Measurements from ENCODE around the gene USP9X.
"Not testable (repeated sequence)": the region's sequence is repeated elsewhere in the genome, so short reads cannot be mapped to it uniquely, and the experiment has no call there.

The USP9X gene

DNA sequence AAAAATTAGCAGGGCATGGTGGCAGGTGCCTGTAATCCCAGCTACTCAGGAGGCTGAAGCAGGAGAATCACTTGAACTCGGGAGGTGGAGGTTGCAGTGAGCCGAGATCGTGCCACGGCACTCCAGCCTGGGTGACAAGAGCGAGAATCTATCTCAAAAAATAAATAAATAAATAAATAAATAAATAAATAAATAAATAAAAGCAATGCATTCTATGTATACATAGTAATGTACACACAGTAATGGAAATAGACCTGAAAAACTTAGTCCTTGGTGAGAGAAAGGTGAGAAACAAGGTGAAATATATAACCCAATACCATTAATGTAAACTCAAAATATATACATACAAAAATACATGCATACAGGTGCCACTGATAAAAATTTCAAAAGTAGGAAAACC lies 197.1 kb downstream of the USP9X start:
- not testable (repeated sequence) for DNase-seq (ENCODE audit: low read depth)

DNA sequence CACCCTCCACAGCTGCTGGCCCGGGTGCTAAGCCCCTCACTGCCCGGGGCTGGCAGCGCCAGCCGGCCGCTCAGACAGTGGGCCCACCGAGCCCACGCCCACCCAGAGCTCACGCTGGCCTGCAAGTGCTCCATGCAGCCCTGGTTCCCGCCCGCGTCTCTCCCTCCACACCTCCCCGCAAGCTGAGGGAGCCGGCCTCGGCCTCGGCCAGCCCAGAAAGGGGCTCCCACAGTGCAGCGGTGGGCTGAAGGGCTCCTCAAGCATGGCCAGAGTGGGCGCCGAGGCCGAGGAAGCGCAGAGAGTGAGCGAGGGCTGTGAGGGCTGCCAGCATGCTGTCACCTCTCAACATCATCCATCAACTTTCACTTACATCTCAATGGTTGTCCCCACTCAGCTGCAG lies 200.7 kb downstream of the USP9X start:
- DNase-seq (ENCODE audit: low read depth): not testable (repeated sequence)

Measured in fibroblast of the conjunctiva (primary cell).